Colon (tissue), 2 donors: Measurements from ENCODE around the gene OAS3.
"Not testable (repeated sequence)": the region's sequence is repeated elsewhere in the genome, so short reads cannot be mapped to it uniquely, and the experiment has no call there.

Experiments
- FAIRE-seq: peaks from 2 replicates; lab custom pipeline; 2012; peaks lifted over from hg19 to GRCh38; lab: Jason Lieb, UNC
- donor health status: control.
- donor health status: control.

Gene OAS3

DNA sequence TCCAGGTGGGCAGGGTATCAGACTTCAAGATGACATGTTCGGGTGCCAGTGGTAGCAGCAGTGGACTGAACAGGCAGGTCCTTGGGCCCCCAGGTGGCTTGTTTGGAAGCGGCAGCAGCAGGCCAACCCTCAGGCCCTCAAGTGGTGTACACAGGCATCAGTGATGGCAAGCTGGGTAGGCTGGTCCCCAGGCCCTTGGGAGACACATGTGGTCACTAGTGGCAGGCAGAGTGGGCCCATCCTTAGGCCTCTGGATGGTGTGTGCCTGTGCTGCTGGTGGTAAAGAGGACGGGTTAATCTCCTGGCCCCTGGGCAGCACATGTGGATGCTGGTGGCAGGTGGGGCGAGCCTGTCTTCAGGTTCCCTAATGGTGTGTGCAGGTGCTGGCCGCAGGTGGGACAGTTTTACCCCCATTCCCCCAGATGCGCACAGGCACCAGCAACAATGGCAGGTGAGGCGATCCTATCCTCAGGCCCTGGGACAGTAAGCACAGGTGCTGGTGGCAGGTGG, 48.1 kb downstream of the OAS3 start:
- no peak for FAIRE-seq

DNA sequence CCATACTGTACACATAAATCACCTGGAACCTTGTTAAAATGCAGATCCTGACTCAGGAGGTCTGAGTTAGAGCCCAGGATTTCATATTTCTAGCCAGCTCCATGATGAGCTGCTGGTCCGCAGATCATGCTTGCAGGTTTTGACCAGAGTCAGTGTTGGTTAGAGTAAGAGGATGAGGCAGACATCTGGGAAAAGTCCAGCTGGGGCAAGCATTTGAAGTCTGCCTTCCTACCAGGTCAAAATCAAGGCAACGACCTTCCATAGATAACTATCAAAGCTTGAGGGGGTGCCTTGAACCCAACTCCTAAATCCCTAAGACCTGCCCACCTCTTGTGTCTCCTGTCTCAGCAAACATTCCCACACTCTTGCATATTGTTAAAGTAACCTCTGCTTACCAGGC, 49.3 kb downstream of the OAS3 start:
- FAIRE-seq, result no peak

DNA sequence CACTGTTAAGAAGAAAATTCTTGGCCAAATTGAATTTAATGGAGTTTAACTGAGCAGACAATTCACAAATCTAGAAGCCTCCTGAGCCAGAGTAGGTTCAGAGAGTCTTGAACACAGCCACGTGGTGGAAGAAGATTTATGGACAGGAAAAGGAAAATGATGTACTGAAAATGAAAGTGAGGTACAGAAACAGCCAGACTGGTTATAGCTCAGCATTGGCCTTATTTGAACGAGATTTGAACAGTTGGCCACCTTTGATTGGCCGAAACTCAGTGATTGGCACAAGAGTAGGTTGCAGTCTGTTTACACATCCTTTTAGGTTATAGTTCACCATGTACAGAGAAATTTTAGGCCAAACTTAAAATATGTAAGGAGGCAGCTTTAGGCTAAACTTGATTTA, 50.0 kb downstream of the OAS3 start:
- no peak for FAIRE-seq

- FAIRE-seq, result not testable (repeated sequence)
Measured at GRCh38 chr12:112988823-112989385, 50.6 kb downstream of the OAS3 start.

- no peak for FAIRE-seq
Measured at GRCh38 chr12:112989806-112990205, 51.5 kb downstream of the OAS3 start.

DNA sequence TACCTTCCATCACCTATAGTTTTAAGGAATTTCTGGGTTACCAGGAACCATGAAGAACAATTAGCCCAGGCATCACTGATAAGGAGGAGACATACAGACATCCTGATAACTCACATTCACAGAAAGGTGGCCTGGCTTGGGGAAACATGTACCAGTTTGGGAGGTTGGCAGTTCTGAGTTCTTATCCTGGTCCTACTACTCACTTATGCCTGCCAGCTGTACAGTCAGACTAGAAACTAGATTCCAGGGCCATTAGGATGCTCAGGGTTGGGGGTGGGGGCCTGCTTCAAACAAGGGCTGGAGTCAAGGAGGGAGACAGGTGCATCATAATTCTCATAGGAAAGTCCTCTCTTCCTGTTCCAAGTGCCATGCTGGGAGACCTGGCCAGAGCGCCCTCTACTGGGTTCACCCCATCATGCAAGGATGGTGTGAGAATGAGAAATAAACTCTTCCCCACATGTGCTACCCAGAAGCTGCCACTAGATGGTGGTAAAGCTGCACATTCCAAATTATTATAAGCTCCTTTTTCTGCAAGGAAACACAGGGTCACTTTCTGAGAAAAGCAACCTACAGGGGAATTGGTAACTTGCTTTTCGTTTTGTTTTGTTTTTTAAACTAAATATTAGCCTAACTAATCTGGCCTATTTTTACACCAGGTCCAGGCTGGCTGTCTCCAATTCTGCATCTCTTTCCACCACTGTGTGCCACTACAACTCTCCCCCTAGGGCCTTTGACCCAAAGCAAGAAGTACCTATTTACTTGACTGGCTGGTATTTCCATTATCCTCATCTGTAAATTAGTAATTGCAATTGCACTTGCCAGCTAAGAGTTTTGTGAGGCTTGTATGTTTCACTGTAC, 54.5 kb downstream of the OAS3 start:
- FAIRE-seq, result no peak

- FAIRE-seq, result no peak
Measured at GRCh38 chr12:112995008-112995407, 56.7 kb downstream of the OAS3 start.

DNA sequence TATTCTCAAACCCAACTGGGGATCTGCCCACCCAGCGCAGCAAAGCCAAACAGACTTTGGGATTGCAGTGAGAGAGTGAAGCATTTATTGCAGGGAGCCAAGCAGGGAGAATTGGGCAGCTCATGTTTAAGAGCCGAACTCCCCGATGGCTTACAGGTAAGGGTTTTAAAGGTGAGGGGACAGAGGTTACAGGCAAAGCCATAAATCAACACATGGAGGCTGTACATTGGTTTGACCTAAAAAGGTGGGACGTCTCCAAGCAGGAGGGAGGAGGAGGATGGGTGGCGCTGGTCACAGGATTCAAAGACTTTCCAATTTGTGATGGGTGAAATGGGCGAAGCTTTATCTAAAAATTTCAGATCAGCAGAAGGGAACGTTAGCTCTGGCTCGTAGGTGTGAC, 58.2 kb downstream of the OAS3 start:
- FAIRE-seq, result no peak

DNA sequence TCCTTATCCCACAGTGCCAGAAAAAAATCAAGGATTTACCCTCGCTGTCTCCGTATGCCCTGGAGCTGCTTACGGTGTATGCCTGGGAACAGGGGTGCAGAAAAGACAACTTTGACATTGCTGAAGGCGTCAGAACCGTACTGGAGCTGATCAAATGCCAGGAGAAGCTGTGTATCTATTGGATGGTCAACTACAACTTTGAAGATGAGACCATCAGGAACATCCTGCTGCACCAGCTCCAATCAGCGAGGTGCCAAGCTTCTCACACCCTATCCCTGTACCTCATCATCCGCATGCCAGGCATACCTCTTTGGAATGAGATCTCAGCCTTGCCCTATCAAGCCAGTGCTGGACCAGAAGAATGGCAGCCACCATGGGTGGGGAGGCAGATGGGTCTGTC, 59.2 kb downstream of the OAS3 start:
- FAIRE-seq, result no peak

- no peak for FAIRE-seq
Measured at GRCh38 chr12:112998987-112999767, 60.9 kb downstream of the OAS3 start.

- FAIRE-seq, result no peak
Measured at GRCh38 chr12:113000433-113000832, 62.2 kb downstream of the OAS3 start.

GRCh38 chr12:113002155-113002554, 63.9 kb downstream of the OAS3 start:
- no peak for FAIRE-seq

- FAIRE-seq, result no peak
Measured at GRCh38 chr12:113002676-113003075, 64.4 kb downstream of the OAS3 start.

GRCh38 chr12:113003636-113004035, 65.4 kb downstream of the OAS3 start:
- no peak for FAIRE-seq

GRCh38 chr12:113005762-113006161, 67.5 kb downstream of the OAS3 start:
- FAIRE-seq, result no peak

GRCh38 chr12:113006206-113006605, 67.9 kb downstream of the OAS3 start:
- FAIRE-seq, result no peak

- FAIRE-seq, result no peak
Measured at GRCh38 chr12:113006641-113007040, 68.4 kb downstream of the OAS3 start.

DNA sequence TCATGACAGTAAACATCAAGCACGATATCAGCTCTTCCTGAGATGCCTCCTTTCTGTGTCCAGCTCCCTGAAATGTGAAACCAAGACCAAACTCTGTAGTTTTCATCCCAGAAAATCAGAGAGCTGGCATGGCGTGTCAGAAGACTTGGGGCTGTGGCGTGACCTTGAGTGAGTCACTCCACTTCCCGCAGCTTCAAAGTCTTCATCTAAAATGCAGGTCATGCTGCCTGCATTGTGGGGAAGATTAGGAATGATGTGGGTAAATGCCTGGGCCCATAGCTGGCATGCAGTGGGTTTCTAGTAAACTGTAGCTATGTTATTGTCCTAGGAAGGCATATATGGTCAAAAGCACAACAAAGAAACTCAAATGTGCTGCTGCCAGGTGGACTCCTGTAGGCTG, 68.9 kb downstream of the OAS3 start:
- FAIRE-seq, result no peak

DNA sequence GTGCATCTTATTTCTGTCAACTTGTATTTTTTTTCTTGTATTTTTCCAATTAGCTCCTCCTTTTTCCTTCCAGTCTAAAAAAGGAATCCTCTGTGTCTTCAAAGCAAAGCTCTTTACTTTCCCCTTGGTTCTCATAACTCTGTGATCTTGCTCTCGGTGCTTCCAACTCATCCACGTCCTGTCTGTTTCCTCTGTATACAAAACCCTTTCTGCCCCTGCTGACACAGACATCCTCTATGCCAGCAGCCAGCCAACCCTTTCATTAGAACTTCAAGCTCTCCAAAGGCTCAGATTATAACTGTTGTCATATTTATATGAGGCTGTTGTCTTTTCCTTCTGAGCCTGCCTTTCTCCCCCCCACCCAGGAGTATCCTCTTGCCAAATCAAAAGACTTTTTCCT, 72.4 kb downstream of the OAS3 start:
- FAIRE-seq, result no peak

DNA sequence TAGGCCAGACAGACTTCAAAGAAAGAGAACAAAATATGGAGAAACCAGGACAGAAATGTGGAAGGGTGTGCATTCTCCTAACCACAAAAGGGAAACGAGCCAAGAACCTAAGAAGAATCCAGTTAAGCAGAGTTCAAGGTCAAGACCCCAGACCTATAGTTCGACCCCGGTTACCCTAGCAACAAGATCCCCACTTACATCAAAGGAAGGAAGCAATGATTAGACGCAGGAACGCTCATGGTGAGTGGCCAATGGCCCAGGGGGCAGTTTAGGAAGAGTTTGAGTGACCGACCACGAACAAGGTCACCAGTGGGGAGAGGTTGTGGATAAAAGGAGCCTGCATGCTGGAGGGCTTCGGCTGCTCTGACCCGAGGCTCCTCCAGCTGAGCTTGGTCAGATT, 76.3 kb downstream of the OAS3 start:
- no peak for FAIRE-seq

DNA sequence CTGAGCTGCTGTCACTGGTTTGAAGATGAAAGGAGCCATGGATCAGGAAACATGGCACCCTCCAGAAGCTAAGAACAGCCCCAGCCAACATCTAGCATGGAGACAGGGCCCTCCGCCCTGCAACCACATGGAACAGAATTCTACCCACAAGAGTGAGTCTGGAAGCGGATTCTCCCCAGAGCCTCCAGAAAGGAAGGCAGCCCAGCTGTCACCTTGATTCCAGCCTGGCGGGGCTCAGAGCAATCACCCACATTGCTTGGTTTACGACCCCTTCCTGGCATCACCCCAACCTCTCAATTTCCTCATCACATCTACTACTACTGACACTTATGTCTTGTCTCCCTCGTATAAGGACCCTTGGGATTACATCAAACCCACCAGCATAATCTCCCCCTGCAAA, 78.5 kb downstream of the OAS3 start:
- FAIRE-seq, result no peak

DNA sequence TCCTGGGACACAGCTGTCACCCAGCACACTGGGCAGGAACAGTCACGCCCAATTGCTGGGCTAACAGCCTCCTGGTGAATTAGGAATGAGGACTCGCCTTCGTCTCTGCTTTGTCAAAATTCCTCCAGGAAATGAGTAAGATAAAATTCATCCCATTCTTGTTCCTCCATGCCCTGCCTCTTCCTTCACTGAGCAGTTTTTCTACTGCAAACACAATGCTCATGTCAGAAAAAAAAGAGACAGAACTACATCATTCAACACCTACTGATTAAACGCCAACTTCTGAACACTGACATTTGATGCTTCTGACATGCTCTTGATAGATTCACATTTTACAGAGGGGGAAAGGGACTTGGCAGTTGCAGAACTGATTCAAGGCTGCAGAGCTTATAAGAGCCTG, 80.8 kb downstream of the OAS3 start:
- FAIRE-seq, result no peak

DNA sequence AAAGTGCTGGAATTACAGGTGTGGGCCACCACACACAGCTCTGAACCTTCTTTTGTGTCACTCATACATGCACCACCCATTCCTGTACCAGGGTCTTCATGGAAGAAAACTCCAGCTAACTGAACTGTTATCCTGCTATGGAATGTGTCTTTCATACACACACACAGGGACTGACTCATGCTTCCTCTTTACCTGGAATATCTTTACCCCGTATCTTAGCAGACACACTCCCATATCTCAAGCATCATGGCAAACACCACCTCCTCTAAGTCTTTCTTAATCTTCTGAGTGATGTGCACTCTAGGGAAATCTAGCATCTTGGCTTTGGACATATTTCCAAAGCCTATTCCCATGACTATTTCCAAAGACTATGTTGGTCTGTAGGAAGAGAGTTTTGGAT, 83.2 kb downstream of the OAS3 start:
- no peak for FAIRE-seq
